Adrenal gland (tissue), 19 donors: ENCODE data around the gene RCOR3. TPM values are rescaled to one million over a fixed set of nuclear protein-coding genes. Genes with fewer than 3 reads are reported as not detected.

Source experiments
- DNase-seq, 7 donors: peaks; one replicate each; pipeline ENCODE4 v3.0.0-alpha.2; 2019 to 2020
- H3K27ac ChIP-seq, 5 donors: fragments of 200-600 bp; sonication (generic) in 4 of 5; 1 replicate in 3 of 5; 2 replicates in 2 of 5; pipeline versions ENCODE4 v1.5.1 to v1.8.0; 2016 to 2020; ENCODE audit warnings: mild to moderate bottlenecking in 1 of 5
- H3K27me3 ChIP-seq: fragments of 200-600 bp; 2 replicates; pipeline ENCODE4 v1.8.0; 2021
- H3K36me3 ChIP-seq, 2 donors: fragments of 200-600 bp; replicated peaks in 1 of 2; 1 replicate in 1 of 2; 2 replicates in 1 of 2; pipeline versions ENCODE4 v1.5.1 to v1.8.0; 2018 to 2022
- H3K4me1 ChIP-seq, 2 donors: fragments of 200-600 bp; replicated peaks in 1 of 2; 1 replicate in 1 of 2; 2 replicates in 1 of 2; pipeline versions ENCODE4 v1.5.1 to v1.8.0; 2018 to 2021
- H3K4me3 ChIP-seq, 4 donors: fragments of 200-600 bp; sonication (generic) in 3 of 4; one replicate each; pipeline ENCODE4 v1.5.1; 2016 to 2018
- H3K9me3 ChIP-seq, 3 donors: fragments of 200-600 bp; sonication (generic) in 1 of 3; replicated peaks in 1 of 3; 1 replicate in 2 of 3; 2 replicates in 1 of 3; pipeline versions ENCODE4 v1.5.1 to v1.8.0; 2016 to 2021
- POLR2A ChIP-seq, 2 donors: fragments of 450-650 bp; IDR thresholded peaks; one replicate each; pipeline ENCODE4 v1.6.1; 2017; ENCODE audit warnings: antibody characterized with exemption in 2 of 2, mild to moderate bottlenecking in 2 of 2, moderate library complexity in 1 of 2
- WGBS, 4 donors: extraction: QIAGEN DNeasy Blood & Tissue Kit in 2 of 4; methylation state at CpG; one replicate each; pipeline versions ENCODE4 v1.1.5 to v1.1.7; 2013 to 2017; 5-methylcytosine and 5-hydroxymethylcytosine counted together
- intact Hi-C, 2 donors: fragments of 100-400 bp; cut with DNase I; formaldehyde crosslinking; loops; one replicate each; pipeline versions ENCODE4 v1.14.1 to v1.15.0; 2022 to 2023
- long read RNA-seq, 10 donors: library from polyadenylated mRNA in 3 of 10; unstranded in 2 of 10; stranded (forward) in 1 of 10; transcript quantifications; one replicate each; pipeline ENCODE4 v2.0.0 and lab custom pipeline, GENCODE V29; 2021 to 2026
- polyA plus RNA-seq, 3 donors: library from polyadenylated mRNA; stranded (reverse); fragments of 200-250 nt in 2 of 3; fragments of 350-450 nt in 1 of 3; fragmentation: Illumina TruSeq in 1 of 3; extraction: RNeasy Lipid Tissue Mini Kit (QIAGEN cat#74804) in 1 of 3; gene quantifications; one replicate each; pipeline ENCODE4 v1.2.3, GENCODE V29; 2013 to 2014
- total RNA-seq, 9 donors: library from RNA; depleted of rRNA in 4 of 9; stranded (reverse); fragments of >200 nt in 4 of 9; fragments of 120-200 nt in 1 of 9; fragmentation: NEBNext Ultra II Directional in 1 of 9; extraction: Animal tissue kit (Norgen Biotek cat#: 25700) in 1 of 9; gene quantifications; one replicate each; pipeline versions ENCODE4 v1.1.0 to v1.2.4, GENCODE V29; 2013 to 2023
- TF ChIP-seq, protein P1 (sequence below), 6 experiments: fragments of 450-650 bp in 4 of 6; fragments of 200-600 bp in 2 of 6; sonication (generic) in 1 of 6; IDR thresholded peaks; 1 replicate in 5 of 6; 2 replicates in 1 of 6; pipeline versions ENCODE4 v1.5.1 to v1.8.0; 2016 to 2021; ENCODE audit warnings: antibody characterized with exemption in 6 of 6, mild to moderate bottlenecking in 2 of 6, moderate library complexity in 1 of 6
- donor health status: healthy with polysubstance abuse.
- donor health status: Bipolar disorder and iron deficiency.
- donor health status: DM: yes; HTN: yes; CAD: no.
- donor health status: DM: no; HTN: no; CAD: no.
- donor health status: DM: no; HTN: no; CAD: no.
- donor health status: DM: yes; HTN: yes; CAD: no.

RCOR3 gene
- 10 to 100 TPM; 28.4 to 57.2 (median 35.9) TPM for total RNA-seq
- polyA plus RNA-seq: 10 to 100 TPM; 19.4 to 35.2 (median 30.0) TPM
- long read RNA-seq, donor 1, full-length matches to known transcripts: 2 of 2 reads
- long read RNA-seq, donor 1, partial matches to known transcripts: 0 of 2 reads
- long read RNA-seq, donor 1, other reads (novel, unspliced or antisense): 0 of 2 reads
- long read RNA-seq, donor 2: 0 reads
- long read RNA-seq, donor 3, partial matches to known transcripts: 0 of 2 reads
- long read RNA-seq, donor 3, other reads (novel, unspliced or antisense): 0 of 2 reads
- long read RNA-seq, donor 4, partial matches to known transcripts: 4 of 12 reads
- long read RNA-seq, donor 4, other reads (novel, unspliced or antisense): 7 of 12 reads
- long read RNA-seq, donor 5, full-length matches to known transcripts: 30 of 43 reads
- long read RNA-seq, donor 5, partial matches to known transcripts: 2 of 43 reads
- long read RNA-seq, donor 5, other reads (novel, unspliced or antisense): 11 of 43 reads
- long read RNA-seq, donor 6, partial matches to known transcripts: 0 of 9 reads
- long read RNA-seq, donor 6, other reads (novel, unspliced or antisense): 4 of 9 reads
- long read RNA-seq, donor 7, full-length matches to known transcripts: 3 of 10 reads
- long read RNA-seq, donor 7, partial matches to known transcripts: 7 of 10 reads
- long read RNA-seq, donor 7, other reads (novel, unspliced or antisense): 0 of 10 reads
- long read RNA-seq, donor 8, partial matches to known transcripts: 0 of 6 reads
- long read RNA-seq, donor 8, other reads (novel, unspliced or antisense): 0 of 6 reads
- long read RNA-seq, donor 9, partial matches to known transcripts: 6 of 10 reads
- long read RNA-seq, donor 9, other reads (novel, unspliced or antisense): 0 of 10 reads
- long read RNA-seq, donor 10, partial matches to known transcripts: 0 of 2 reads
- long read RNA-seq, donor 10, other reads (novel, unspliced or antisense): 0 of 2 reads

- Histone ChIP-seq H3K36me3 (no peaks in the 10 kb centered on the region), H3K4me3 (peak within 1 kb of the TSS; percentile 86 to 92 (median 90)), H3K4me1 (peaks cover 19 to 23% of the 10 kb centered on the region in 2 donors), H3K9me3 (no peaks in the 10 kb centered on the region), H3K27me3 (no peaks in the 10 kb centered on the region), H3K27ac (peak within 1 kb of the TSS; percentile 86 to 97 (median 97))
- peak; percentile 92 to 96 (median 94) for DNase-seq
- intact Hi-C loops: no loop called here
- 0% methylated on average over 38 to 95 of the region's 97 CpGs for WGBS, 4 donors
- peak; percentile 63 to 87 for TF ChIP-seq POLR2A (IDR thresholded peaks at IDR 0.05)
- TF ChIP-seq, protein P1, sequence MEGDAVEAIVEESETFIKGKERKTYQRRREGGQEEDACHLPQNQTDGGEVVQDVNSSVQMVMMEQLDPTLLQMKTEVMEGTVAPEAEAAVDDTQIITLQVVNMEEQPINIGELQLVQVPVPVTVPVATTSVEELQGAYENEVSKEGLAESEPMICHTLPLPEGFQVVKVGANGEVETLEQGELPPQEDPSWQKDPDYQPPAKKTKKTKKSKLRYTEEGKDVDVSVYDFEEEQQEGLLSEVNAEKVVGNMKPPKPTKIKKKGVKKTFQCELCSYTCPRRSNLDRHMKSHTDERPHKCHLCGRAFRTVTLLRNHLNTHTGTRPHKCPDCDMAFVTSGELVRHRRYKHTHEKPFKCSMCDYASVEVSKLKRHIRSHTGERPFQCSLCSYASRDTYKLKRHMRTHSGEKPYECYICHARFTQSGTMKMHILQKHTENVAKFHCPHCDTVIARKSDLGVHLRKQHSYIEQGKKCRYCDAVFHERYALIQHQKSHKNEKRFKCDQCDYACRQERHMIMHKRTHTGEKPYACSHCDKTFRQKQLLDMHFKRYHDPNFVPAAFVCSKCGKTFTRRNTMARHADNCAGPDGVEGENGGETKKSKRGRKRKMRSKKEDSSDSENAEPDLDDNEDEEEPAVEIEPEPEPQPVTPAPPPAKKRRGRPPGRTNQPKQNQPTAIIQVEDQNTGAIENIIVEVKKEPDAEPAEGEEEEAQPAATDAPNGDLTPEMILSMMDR (IDR thresholded peaks at IDR 0.05): peak; percentile 15 to 58 (median 42)
Measured at GRCh38 chr1:211258756-211259637, at the start of gene RCOR3. RCOR3 (plus strand) TSS chr1:211259366; CDS start chr1:211259561, 195 bp downstream.

GRCh38 chr1:211210052-211210451, 49.1 kb upstream of the RCOR3 start:
- Histone ChIP-seq H3K4me3 (no peak overlapping the region), H3K36me3 (no peaks in the 10 kb centered on the region), H3K4me1 (no peaks in the 10 kb centered on the region), H3K27me3 (no peaks in the 10 kb centered on the region), H3K9me3 (no peaks in the 10 kb centered on the region), H3K27ac (no peak overlapping the region)
- intact Hi-C loops: no loop called here
- TF ChIP-seq, protein P1 (IDR thresholded peaks at IDR 0.05): no peak
- no peak for DNase-seq
- 85 to 98% (median 93%) methylated on average over 5 of the region's 5 CpGs for WGBS, 4 donors

DNA sequence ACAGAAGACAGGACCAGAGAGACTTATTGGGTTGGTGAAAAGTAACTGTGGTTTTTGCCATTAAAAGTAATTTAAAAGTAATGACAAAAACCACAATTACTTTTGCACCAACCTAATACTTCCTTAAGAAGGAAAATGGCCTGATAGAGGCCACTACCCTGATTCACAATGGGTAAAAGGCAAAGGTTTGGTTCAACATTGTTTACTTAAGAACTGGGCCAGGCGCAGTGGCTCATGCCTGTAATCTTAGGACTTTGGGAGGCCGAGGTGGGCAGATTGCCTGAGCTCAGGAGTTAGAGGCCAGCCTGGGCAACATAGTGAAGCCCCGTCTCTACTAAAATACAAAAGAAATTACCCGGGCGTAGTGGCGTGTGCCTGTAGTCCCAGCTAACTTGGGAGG, 48.2 kb upstream of the RCOR3 start:
- Histone ChIP-seq H3K4me3 (no peak overlapping the region), H3K4me1 (no peaks in the 10 kb centered on the region), H3K27ac (no peak overlapping the region), H3K36me3 (no peaks in the 10 kb centered on the region), H3K9me3 (no peaks in the 10 kb centered on the region), H3K27me3 (no peaks in the 10 kb centered on the region)
- no peak for DNase-seq
- intact Hi-C loops: no loop called here
- WGBS, 4 donors: 69 to 91% (median 91%) methylated on average over 6 of the region's 6 CpGs
- TF ChIP-seq, protein P1 (IDR thresholded peaks at IDR 0.05): no peak
- no peak for TF ChIP-seq POLR2A (IDR thresholded peaks at IDR 0.05)
